Fibroblast of the aortic adventitia (primary cell): Measurements from ENCODE around the gene ZNF385B. TPM values are rescaled to one million over a fixed set of nuclear protein-coding genes. Genes with fewer than 3 reads are reported as not detected.

Experiments used
- DNase-seq: peaks from one replicate; pipeline ENCODE4 v3.0.0-alpha.2; 2010; ENCODE audit warnings: low read depth
- H3K4me3 ChIP-seq: 2 replicates; pipeline ENCODE4 v1.5.1; 2011; ENCODE audit warnings: low read depth, mild to moderate bottlenecking, control low read depth, low read length, moderate library complexity
- CTCF ChIP-seq: IDR thresholded peaks from 2 replicates; pipeline ENCODE4 v1.5.1; 2011; ENCODE audit warnings: mild to moderate bottlenecking, low read length, control low read depth, inconsistent platforms; ENCODE audit not compliant: insufficient read depth
- total RNA-seq: library from RNA; depleted of rRNA; stranded (reverse); fragments of >200 nt; gene quantifications from 2 replicates; pipeline ENCODE4 v1.2.3, GENCODE V29; 2012; ENCODE audit warnings: low replicate concordance

ZNF385B gene
- total RNA-seq, 1 donor: 4.8 TPM

GRCh38 chr2:179438654-179439053, 422.8 kb downstream of the ZNF385B start:
- no peak for TF ChIP-seq CTCF
- H3K4me3 ChIP-seq: no peak overlapping the region
- no peak for DNase-seq

GRCh38 chr2:179437430-179437829, 424.0 kb downstream of the ZNF385B start:
- no peak for TF ChIP-seq CTCF
- no peak overlapping the region for H3K4me3 ChIP-seq
- no peak for DNase-seq

- no peak for TF ChIP-seq CTCF
- no peak overlapping the region for H3K4me3 ChIP-seq
- DNase-seq: no peak
Observed at GRCh38 chr2:179435566-179435965, 425.8 kb downstream of the ZNF385B start.

GRCh38 chr2:179435000-179435399, 426.4 kb downstream of the ZNF385B start:
- no peak overlapping the region for H3K4me3 ChIP-seq
- no peak for DNase-seq
- TF ChIP-seq CTCF: no peak

GRCh38 chr2:179434357-179434756, 427.1 kb downstream of the ZNF385B start:
- DNase-seq: no peak
- no peak for TF ChIP-seq CTCF
- no peak overlapping the region for H3K4me3 ChIP-seq

GRCh38 chr2:179432751-179433150, 428.7 kb downstream of the ZNF385B start:
- no peak for DNase-seq
- no peak overlapping the region for H3K4me3 ChIP-seq
- TF ChIP-seq CTCF: no peak

- no peak for DNase-seq
- no peak for TF ChIP-seq CTCF
- H3K4me3 ChIP-seq: no peak overlapping the region
Observed at GRCh38 chr2:179429597-179429996, 431.8 kb downstream of the ZNF385B start.
